Heart left ventricle (tissue), 16 donors: Measurements from ENCODE around the gene F7. TPM values are rescaled to one million over a fixed set of nuclear protein-coding genes. Genes with fewer than 3 reads are reported as not detected.
A peak's percentile ranks its signal among the peaks of the same experiment; 100 is the strongest.

Source experiments
- ATAC-seq, 4 donors: fragments of 200-7000 bp; cut with Tn5 transposase; one replicate each; pipeline ENCODE4 v1.9.1; 2020 to 2022; ENCODE audit warnings: moderate library complexity in 4 of 4, mild to moderate bottlenecking in 3 of 4, moderate number of reproducible peaks in 1 of 4
- DNase-seq, 5 donors: peaks; one replicate each; pipeline ENCODE4 v3.0.0-alpha.2; 2020
- H3K27ac ChIP-seq, 12 donors: fragments of 200-600 bp; sonication (generic) in 4 of 12; one replicate each; pipeline versions ENCODE4 v1.5.0 to v1.8.0; 2016 to 2022; ENCODE audit warnings: mild to moderate bottlenecking in 2 of 12
- H3K27me3 ChIP-seq, 9 donors: fragments of 200-600 bp; sonication (generic) in 2 of 9; one replicate each; pipeline versions ENCODE4 v1.5.1 to v1.8.0; 2016 to 2022; ENCODE audit warnings: mild to moderate bottlenecking in 3 of 9
- H3K36me3 ChIP-seq, 9 donors: fragments of 200-600 bp; sonication (generic) in 2 of 9; one replicate each; pipeline versions ENCODE4 v1.5.0 to v1.8.0; 2018 to 2022; ENCODE audit warnings: mild to moderate bottlenecking in 2 of 9
- H3K4me1 ChIP-seq, 12 donors: fragments of 200-600 bp; sonication (generic) in 4 of 12; one replicate each; pipeline versions ENCODE4 v1.5.0 to v1.8.0; 2016 to 2022; ENCODE audit warnings: mild to moderate bottlenecking in 3 of 12
- H3K4me3 ChIP-seq, 12 donors: fragments of 200-600 bp; sonication (generic) in 4 of 12; one replicate each; pipeline versions ENCODE4 v1.5.0 to v1.8.0; 2017 to 2022; ENCODE audit warnings: mild to moderate bottlenecking in 9 of 12, moderate library complexity in 4 of 12
- H3K9me3 ChIP-seq, 12 donors: fragments of 200-600 bp; sonication (generic) in 4 of 12; one replicate each; pipeline versions ENCODE4 v1.5.0 to v1.8.0; 2016 to 2022; ENCODE audit warnings: mild to moderate bottlenecking in 1 of 12
- CTCF ChIP-seq, 12 donors: fragments of 200-600 bp; sonication (generic) in 4 of 12; IDR thresholded peaks; one replicate each; pipeline versions ENCODE4 v1.5.0 to v1.8.0; 2018 to 2022; ENCODE audit warnings: antibody characterized with exemption in 12 of 12, mild to moderate bottlenecking in 5 of 12
- POLR2A ChIP-seq, 2 donors: fragments of 450-650 bp; IDR thresholded peaks; one replicate each; pipeline ENCODE4 v1.6.1; 2017; ENCODE audit warnings: antibody characterized with exemption in 2 of 2, mild to moderate bottlenecking in 2 of 2, moderate library complexity in 2 of 2
- WGBS, 4 donors: extraction: QIAGEN DNeasy Blood & Tissue Kit in 2 of 4; methylation state at CpG; one replicate each; pipeline versions ENCODE4 v1.1.5 to v1.1.7; 2013 to 2018; 5-methylcytosine and 5-hydroxymethylcytosine counted together
- intact Hi-C, 10 donors: fragments of 100-400 bp; cut with DNase I; formaldehyde crosslinking; loops; one replicate each; pipeline versions ENCODE4 v1.11.1 to v1.14.2; 2022
- polyA plus RNA-seq, 2 donors: library from polyadenylated mRNA; stranded (reverse); fragments of 200-250 nt; gene quantifications; one replicate each; pipeline ENCODE4 v1.2.3, GENCODE V29; 2013
- total RNA-seq, 9 donors: library from RNA; depleted of rRNA in 2 of 9; stranded (reverse); fragments of >200 nt in 2 of 9; fragmentation: NEBNext Ultra II Directional in 3 of 9; extraction: Animal tissue kit (Norgen Biotek cat#: 25700) in 3 of 9; gene quantifications; one replicate each; pipeline versions ENCODE4 v1.1.0 to v1.2.4, GENCODE V29; 2016 to 2023
- donor health status: ischemic (EF 13 %, LVEDD 7.1; RV severe dilation, severe dysfunction).
- donor health status: healthy with polysubstance abuse.
- donor health status: DM: no; HTN: yes; CAD: no.
- donor health status: DM: no; HTN: no; CAD: no.
- donor health status: ischemic (EF 25% LVEDD 6.9; RV normal size, moderate dysfunction).
- donor health status: ischemic (EF 25% LVEDD 5.7; RV mildly dilated, moderate dysfunction).
- donor health status: healthy.
- donor health status: DM: yes; HTN: yes; CAD: no.
- donor health status: ischemic (EF 35%, LVEDD 5.7; RV mildly dilated, moderate dysfunction).
- donor health status: nonischemic (EF 11% LVEDD 7.7; RV severe dilation, severe dysfunction).
- donor health status: DM: yes; HTN: yes; CAD: no.
- donor health status: PGD.
- donor health status: ischemic (EF 29% LVEDD 5.4; RV normal size, mild dysfunction).
- donor health status: nonischemic (EF 23%, LVEDD 6.1; RV moderate dilation, normal function).

Gene F7
- total and polyA plus RNA-seq, 11 donors, result 0.01 to 0.41 (median 0.13) TPM; not detected in 7

- Histone ChIP-seq H3K9me3 (no peaks in the 10 kb centered on the region), H3K4me3 (no peak overlapping the region), H3K27me3 (no peaks in the 10 kb centered on the region), H3K36me3 (peaks cover 0 to 65% (median 38%) of the 10 kb centered on the region in 9 donors), H3K27ac (no peak overlapping the region), H3K4me1 (peaks cover 0 to 9% (median under 1%) of the 10 kb centered on the region in 12 donors)
- TF ChIP-seq POLR2A (IDR thresholded peaks at IDR 0.05) (no peak), CTCF (IDR thresholded peaks at IDR 0.05) (no peak)
- intact Hi-C loops, result no loop called here
- WGBS, 4 donors, result 87 to 92% (median 89%) methylated on average over 34 to 39 of the region's 39 CpGs
- DNase-seq (peak in 3 of 5 donors; percentile 18 to 59 (median 25)), ATAC-seq (no peak)
These were observed 18.3 kb upstream of the F7 start for GRCh38 chr13:113086991-113087922.

GRCh38 chr13:113087923-113088690, 17.5 kb upstream of the F7 start:
- Histone ChIP-seq H3K4me3 (no peak overlapping the region), H3K9me3 (no peaks in the 10 kb centered on the region), H3K27ac (no peak overlapping the region), H3K27me3 (no peaks in the 10 kb centered on the region), H3K36me3 (peaks cover 0 to 65% (median 36%) of the 10 kb centered on the region in 9 donors), H3K4me1 (peaks cover 0 to 9% (median under 1%) of the 10 kb centered on the region in 12 donors)
- WGBS, 4 donors, result 90 to 95% (median 93%) methylated on average over 34 to 40 of the region's 40 CpGs
- TF ChIP-seq POLR2A (IDR thresholded peaks at IDR 0.05) (no peak), CTCF (IDR thresholded peaks at IDR 0.05) (no peak)
- no peak for ATAC-seq
- intact Hi-C loops, result no loop called here
- peak in 3 of 5 donors; percentile 18 to 42 (median 21) for DNase-seq

- Histone ChIP-seq H3K27ac (no peak overlapping the region), H3K36me3 (peaks cover 0 to 65% (median 36%) of the 10 kb centered on the region in 9 donors), H3K9me3 (no peaks in the 10 kb centered on the region), H3K4me3 (no peak overlapping the region), H3K4me1 (peaks cover 0 to 4% (median 0%) of the 10 kb centered on the region in 12 donors), H3K27me3 (no peaks in the 10 kb centered on the region)
- ATAC-seq, result no peak
- TF ChIP-seq POLR2A (IDR thresholded peaks at IDR 0.05), result no peak
- no peak for TF ChIP-seq CTCF (IDR thresholded peaks at IDR 0.05)
- WGBS, 4 donors, result 89 to 93% (median 91%) methylated on average over 15 to 17 of the region's 17 CpGs
- peak in 3 of 5 donors; percentile 15 to 51 (median 18) for DNase-seq
- intact Hi-C loops, result no loop called here
These were observed 16.9 kb upstream of the F7 start for GRCh38 chr13:113088691-113089020.
